Natural killer cell (primary cell): ENCODE results near the gene GRM7. TPM values are rescaled to one million over a fixed set of nuclear protein-coding genes. Genes with fewer than 3 reads are reported as not detected.

ENCODE experiments used
- ATAC-seq, 3 donors: fragments of 150-1000 bp in 2 of 3; fragments of 200-7000 bp in 1 of 3; cut with Tn5 transposase; 1 replicate in 1 of 3; 2 replicates in 2 of 3; pipeline ENCODE4 v1.10.0; 2021; ENCODE audit warnings: mild to moderate bottlenecking in 2 of 3, moderate library complexity in 2 of 3
- DNase-seq, 2 donors: peaks; one replicate each; pipeline versions ENCODE4 v3.0.0 to v3.0.0-alpha.2; 2013 to 2021; ENCODE audit warnings: mixed read lengths in 1 of 2
- H3K27ac ChIP-seq: one replicate; pipeline ENCODE4 v1.5.1; 2013; ENCODE audit warnings: mild to moderate bottlenecking, low read length
- H3K27me3 ChIP-seq: one replicate; pipeline ENCODE4 v1.6.1; 2013; ENCODE audit warnings: low read length; ENCODE audit not compliant: control insufficient read depth, insufficient read depth
- H3K36me3 ChIP-seq: one replicate; pipeline ENCODE4 v1.6.1; 2013; ENCODE audit warnings: low read length; ENCODE audit not compliant: control insufficient read depth, insufficient read depth
- H3K4me1 ChIP-seq: one replicate; pipeline ENCODE4 v1.6.1; 2013; ENCODE audit warnings: low read length; ENCODE audit not compliant: control insufficient read depth, insufficient read depth
- H3K4me3 ChIP-seq: one replicate; pipeline ENCODE4 v1.5.1; 2013; ENCODE audit warnings: low read length
- H3K9me3 ChIP-seq: one replicate; pipeline ENCODE4 v1.6.1; 2013; ENCODE audit warnings: low read length; ENCODE audit not compliant: control insufficient read depth, insufficient read depth
- H3K27ac Mint-ChIP-seq, 2 donors: one replicate each; pipeline ENCODE4 v1.8.0; 2022; ENCODE audit warnings: mild to moderate bottlenecking in 2 of 2, mixed read lengths in 2 of 2, moderate library complexity in 1 of 2
- H3K27me3 Mint-ChIP-seq, 2 donors: one replicate each; pipeline ENCODE4 v1.8.0; 2022; ENCODE audit warnings: low read depth in 2 of 2, mixed read lengths in 2 of 2
- H3K36me3 Mint-ChIP-seq: one replicate; pipeline ENCODE4 v1.8.0; 2022; ENCODE audit warnings: mixed read lengths
- H3K4me1 Mint-ChIP-seq, 2 donors: one replicate each; pipeline ENCODE4 v1.8.0; 2022; ENCODE audit warnings: mixed read lengths in 2 of 2
- H3K4me3 Mint-ChIP-seq: one replicate; pipeline ENCODE4 v1.8.0; 2022; ENCODE audit warnings: mild to moderate bottlenecking, moderate library complexity, mixed read lengths
- H3K9me3 Mint-ChIP-seq, 2 donors: one replicate each; pipeline ENCODE4 v1.8.0; 2022; ENCODE audit warnings: mixed read lengths in 2 of 2
- CTCF ChIP-seq: fragments of 200-600 bp; IDR thresholded peaks from one replicate; pipeline ENCODE4 v1.8.0; 2022; ENCODE audit warnings: antibody characterized with exemption
- WGBS: methylation state at CpG from one replicate; pipeline ENCODE4 v1.1.7; 2013; ENCODE audit warnings: missing lambda C conversion rate; ENCODE audit not compliant: insufficient coverage; 5-methylcytosine and 5-hydroxymethylcytosine counted together
- intact Hi-C: fragments of 100-400 bp; cut with micrococcal nuclease; formaldehyde crosslinking; loops from one replicate; pipeline ENCODE4 v1.14.2; 2022
- total RNA-seq, 4 donors: library from RNA; stranded (reverse); fragments of 120-200 nt in 1 of 4; gene quantifications; one replicate each; pipeline versions ENCODE4 v1.2.3 to v1.2.4, GENCODE V29; 2013 to 2022

The GRM7 gene
- total RNA-seq, 3 donors from 2014 or later (not counting 1 experiment from before 2014, with no cell fraction given) = not detected

- H3K27ac ChIP-seq = no peak overlapping the region
- no peak overlapping the region for H3K4me3 Mint-ChIP-seq
- TF ChIP-seq CTCF = no peak
- H3K36me3 ChIP-seq = no peaks in the 10 kb centered on the region
- H3K4me1 Mint-ChIP-seq = no peaks in the 10 kb centered on the region
- ATAC-seq (no peak), DNase-seq (no peak)
- H3K27me3 ChIP-seq = no peaks in the 10 kb centered on the region
- H3K27ac Mint-ChIP-seq = no peak overlapping the region
- no peaks in the 10 kb centered on the region for H3K9me3 ChIP-seq
- H3K4me1 ChIP-seq = no peaks in the 10 kb centered on the region
- no peak overlapping the region for H3K4me3 ChIP-seq
- H3K9me3 Mint-ChIP-seq = no peaks in the 10 kb centered on the region
- H3K27me3 Mint-ChIP-seq = no peaks in the 10 kb centered on the region
- H3K36me3 Mint-ChIP-seq = no peaks in the 10 kb centered on the region
- intact Hi-C loops = no loop called here
- WGBS = 79% methylated on average over 1 of the region's 1 CpG
These were observed 834.1 kb downstream of the GRM7 start for GRCh38 chr3:7695049-7695448.

- H3K27ac ChIP-seq = no peak overlapping the region
- Mint-ChIP-seq H3K36me3 (no peaks in the 10 kb centered on the region), H3K4me3 (no peak overlapping the region), H3K27me3 (no peaks in the 10 kb centered on the region), H3K4me1 (no peaks in the 10 kb centered on the region), H3K27ac (no peak overlapping the region), H3K9me3 (no peaks in the 10 kb centered on the region)
- intact Hi-C loops = no loop called here
- H3K9me3 ChIP-seq = no peaks in the 10 kb centered on the region
- no peaks in the 10 kb centered on the region for H3K36me3 ChIP-seq
- H3K4me1 ChIP-seq = no peaks in the 10 kb centered on the region
- ATAC-seq = no peak
- H3K27me3 ChIP-seq = no peaks in the 10 kb centered on the region
- DNase-seq = no peak
- 86% methylated on average over 2 of the region's 2 CpGs for WGBS
- no peak for TF ChIP-seq CTCF
- H3K4me3 ChIP-seq = no peak overlapping the region
These were observed 835.4 kb downstream of the GRM7 start for GRCh38 chr3:7696320-7696719.

GRCh38 chr3:7697548-7697947, 836.6 kb downstream of the GRM7 start:
- Histone ChIP-seq H3K27ac (no peak overlapping the region), H3K36me3 (no peaks in the 10 kb centered on the region), H3K4me3 (no peak overlapping the region), H3K9me3 (no peaks in the 10 kb centered on the region), H3K4me1 (no peaks in the 10 kb centered on the region), H3K27me3 (no peaks in the 10 kb centered on the region)
- ATAC-seq = no peak
- Mint-ChIP-seq H3K9me3 (no peaks in the 10 kb centered on the region), H3K4me3 (no peak overlapping the region), H3K4me1 (no peaks in the 10 kb centered on the region), H3K36me3 (no peaks in the 10 kb centered on the region), H3K27ac (no peak overlapping the region), H3K27me3 (no peaks in the 10 kb centered on the region)
- no peak for DNase-seq
- TF ChIP-seq CTCF = no peak
- intact Hi-C loops = no loop called here
- 72% methylated on average over 4 of the region's 4 CpGs for WGBS

GRCh38 chr3:7700539-7700938, 839.6 kb downstream of the GRM7 start:
- Histone ChIP-seq H3K9me3 (no peaks in the 10 kb centered on the region), H3K4me1 (no peaks in the 10 kb centered on the region), H3K27me3 (no peaks in the 10 kb centered on the region), H3K36me3 (no peaks in the 10 kb centered on the region), H3K4me3 (no peak overlapping the region), H3K27ac (no peak overlapping the region)
- no peak overlapping the region for H3K4me3 Mint-ChIP-seq
- no peak for TF ChIP-seq CTCF
- WGBS = 68% methylated on average over 2 of the region's 2 CpGs
- no peaks in the 10 kb centered on the region for H3K4me1 Mint-ChIP-seq
- no peaks in the 10 kb centered on the region for H3K36me3 Mint-ChIP-seq
- no peak overlapping the region for H3K27ac Mint-ChIP-seq
- H3K9me3 Mint-ChIP-seq = no peaks in the 10 kb centered on the region
- ATAC-seq (no peak), DNase-seq (no peak)
- no peaks in the 10 kb centered on the region for H3K27me3 Mint-ChIP-seq
- intact Hi-C loops = no loop called here
